Smooth muscle cell (in vitro differentiated cells): ENCODE data around the gene MICAL2. TPM values are rescaled to one million over a fixed set of nuclear protein-coding genes. Genes with fewer than 3 reads are reported as not detected.

Experiments
- DNase-seq: peaks from one replicate; lab custom pipeline; 2025; ENCODE audit not compliant: unreplicated experiment; lab: John Stamatoyannopoulos, UW
- H2AFZ ChIP-seq: fragments of 200-600 bp; sonication (generic); 2 replicates; pipeline ENCODE4 v1.6.0; 2016; ENCODE audit warnings: antibody characterized with exemption, low read depth, mild to moderate bottlenecking
- H3F3A ChIP-seq: fragments of 200-600 bp; sonication (generic); 2 replicates; pipeline ENCODE4 v1.6.0; 2017; ENCODE audit warnings: antibody characterized with exemption, low read depth
- H3K27ac ChIP-seq: fragments of 200-600 bp; sonication (generic); 2 replicates; pipeline ENCODE4 v1.5.1; 2016; ENCODE audit warnings: low read depth, mild to moderate bottlenecking
- H3K27me3 ChIP-seq: fragments of 200-600 bp; sonication (generic); 2 replicates; pipeline ENCODE4 v1.6.1; 2016; ENCODE audit warnings: low read depth, mild to moderate bottlenecking
- H3K36me3 ChIP-seq: fragments of 200-600 bp; sonication (generic); 2 replicates; pipeline ENCODE4 v1.5.1; 2016; ENCODE audit warnings: low read depth
- H3K4me1 ChIP-seq: fragments of 200-600 bp; sonication (generic); 2 replicates; pipeline ENCODE4 v1.5.1; 2016; ENCODE audit warnings: low read depth
- H3K4me2 ChIP-seq: fragments of 200-600 bp; sonication (generic); 2 replicates; pipeline ENCODE4 v1.6.0; 2016; ENCODE audit warnings: mild to moderate bottlenecking
- H3K4me3 ChIP-seq: fragments of 200-600 bp; sonication (generic); 2 replicates; pipeline ENCODE4 v1.5.1; 2016; ENCODE audit warnings: mild to moderate bottlenecking
- H3K79me2 ChIP-seq: fragments of 200-600 bp; sonication (generic); 2 replicates; pipeline ENCODE4 v1.6.0; 2016; ENCODE audit warnings: low read depth, mild to moderate bottlenecking
- H3K9ac ChIP-seq: fragments of 200-600 bp; sonication (generic); 2 replicates; pipeline ENCODE4 v1.6.0; 2016; ENCODE audit warnings: low read depth
- H3K9me3 ChIP-seq: fragments of 200-600 bp; sonication (generic); replicated peaks from 2 replicates; pipeline ENCODE4 v1.5.1; 2016; ENCODE audit warnings: low read depth
- H4K20me1 ChIP-seq: fragments of 200-600 bp; sonication (generic); 2 replicates; pipeline ENCODE4 v1.6.0; 2016; ENCODE audit warnings: low read depth
- CTCF ChIP-seq: fragments of 200-600 bp; sonication (generic); IDR thresholded peaks from 2 replicates; pipeline ENCODE4 v1.5.1; 2017; ENCODE audit warnings: borderline replicate concordance, mild to moderate bottlenecking, antibody characterized with exemption; ENCODE audit not compliant: insufficient read depth, poor library complexity, severe bottlenecking
- WGBS: methylation state at CpG from one replicate; pipeline ENCODE4 v1.1.7; 2016; ENCODE audit warnings: low lambda C conversion rate; 5-methylcytosine and 5-hydroxymethylcytosine counted together
- polyA plus RNA-seq: library from polyadenylated mRNA; unstranded; fragments of >200 nt; fragmentation: Nextera tagmentation; extraction: Ambion mirVana; gene quantifications from 2 replicates; pipeline ENCODE4 v1.2.1, GENCODE V29; 2016
- total RNA-seq: library from RNA; depleted of rRNA; stranded (reverse); fragments of >200 nt; gene quantifications from 2 replicates; pipeline ENCODE4 v1.2.3, GENCODE V29; 2014

Gene MICAL2
- total and polyA plus RNA-seq, 2 experiments from 2014 or later, result 161 to 287 TPM

DNA sequence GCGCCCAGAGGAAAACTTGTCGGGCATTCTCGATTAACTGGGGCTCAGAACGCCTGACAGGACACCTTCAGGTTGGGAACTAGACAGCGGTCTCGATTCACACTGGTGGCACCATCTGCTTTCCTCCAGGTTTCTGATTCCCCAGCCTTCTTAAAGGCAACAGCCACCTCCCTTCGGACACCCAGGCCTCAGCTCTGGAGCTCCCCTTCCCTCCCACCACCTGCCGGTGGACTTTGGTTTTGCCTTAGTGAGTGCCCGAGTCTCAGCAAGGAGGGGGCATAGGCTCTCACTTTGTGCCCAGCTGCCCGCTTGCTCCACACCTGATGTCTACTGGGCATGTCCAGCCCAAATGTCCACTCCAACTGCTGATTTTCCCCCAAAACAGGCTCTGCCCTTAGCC lies 156.6 kb downstream of the MICAL2 start:
- TF ChIP-seq CTCF, result no peak
- no peak overlapping the region for H3K4me3 ChIP-seq
- H3K4me1 ChIP-seq, result peaks cover 3% of the 10 kb centered on the region
- no peaks in the 10 kb centered on the region for H3K79me2 ChIP-seq
- no peaks in the 10 kb centered on the region for H3K36me3 ChIP-seq
- 91% methylated on average over 10 of the region's 10 CpGs for WGBS
- peak overlapping the region; percentile 11 for H3K27ac ChIP-seq
- no peaks in the 10 kb centered on the region for H3K9me3 ChIP-seq
- H3K4me2 ChIP-seq, result no peak overlapping the region
- H3K9ac ChIP-seq, result no peak overlapping the region
- no peaks in the 10 kb centered on the region for H3K27me3 ChIP-seq
- no peaks in the 10 kb centered on the region for H4K20me1 ChIP-seq
- H3F3A ChIP-seq, result peaks cover 17% of the 10 kb centered on the region
- H2AFZ ChIP-seq, result no peak overlapping the region
- DNase-seq, result no peak

DNA sequence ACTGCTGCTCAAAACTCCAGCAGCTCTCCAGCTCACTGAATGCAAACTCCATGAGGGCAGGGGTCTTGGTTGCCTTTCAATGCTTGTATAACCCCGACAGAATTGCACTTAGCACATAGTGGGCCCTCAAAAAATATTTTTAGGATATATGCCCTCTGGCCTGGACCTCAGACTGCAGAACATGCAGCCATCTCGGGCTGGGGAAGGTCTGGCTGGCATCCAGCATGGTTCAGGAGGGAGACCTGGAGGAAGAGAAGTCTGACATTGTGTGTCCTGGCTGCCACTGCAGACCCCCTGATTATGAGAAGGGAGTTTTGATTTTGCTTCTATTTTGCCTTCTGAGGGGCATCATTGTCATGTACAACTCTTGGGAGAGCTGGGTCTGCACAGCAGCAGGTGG lies 157.5 kb downstream of the MICAL2 start:
- Histone ChIP-seq H3K4me1 (no peaks in the 10 kb centered on the region), H2AFZ (no peak overlapping the region), H3K36me3 (no peaks in the 10 kb centered on the region), H3K9me3 (no peaks in the 10 kb centered on the region), H3K27me3 (no peaks in the 10 kb centered on the region), H4K20me1 (no peaks in the 10 kb centered on the region), H3K9ac (no peak overlapping the region), H3K27ac (peak overlapping the region; percentile 66), H3F3A (peaks cover 9% of the 10 kb centered on the region), H3K79me2 (no peaks in the 10 kb centered on the region), H3K4me2 (no peak overlapping the region), H3K4me3 (no peak overlapping the region)
- WGBS, result 97% methylated on average over 2 of the region's 2 CpGs
- no peak for DNase-seq
- no peak for TF ChIP-seq CTCF

DNA sequence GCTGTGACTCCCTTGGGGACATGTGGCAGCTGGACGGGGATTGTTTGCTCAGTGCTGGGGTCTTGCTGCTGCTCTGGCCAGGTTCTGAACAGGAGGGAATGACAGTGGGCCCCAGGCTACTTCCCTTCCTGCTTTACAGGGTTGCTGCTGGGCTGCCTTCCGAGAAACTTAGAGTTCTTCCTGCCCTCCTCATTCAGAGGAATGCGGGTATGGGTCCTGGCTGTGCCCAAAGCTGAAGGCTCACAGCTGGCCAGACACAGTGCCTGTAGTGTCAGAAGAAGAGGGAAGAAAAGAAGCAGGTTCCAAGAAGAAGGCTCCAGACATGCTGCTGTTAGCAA lies 158.7 kb downstream of the MICAL2 start:
- Histone ChIP-seq H3F3A (peaks cover 12% of the 10 kb centered on the region), H3K36me3 (no peaks in the 10 kb centered on the region), H3K9me3 (no peaks in the 10 kb centered on the region), H3K4me2 (peak overlapping the region; percentile 12), H3K79me2 (no peaks in the 10 kb centered on the region), H3K4me1 (no peaks in the 10 kb centered on the region), H4K20me1 (no peaks in the 10 kb centered on the region), H3K4me3 (no peak overlapping the region), H3K27ac (peak overlapping the region; percentile 66), H3K9ac (no peak overlapping the region), H3K27me3 (no peaks in the 10 kb centered on the region), H2AFZ (no peak overlapping the region)
- DNase-seq, result no peak
- TF ChIP-seq CTCF, result no peak
- WGBS, result 16% methylated on average over 3 of the region's 3 CpGs

DNA sequence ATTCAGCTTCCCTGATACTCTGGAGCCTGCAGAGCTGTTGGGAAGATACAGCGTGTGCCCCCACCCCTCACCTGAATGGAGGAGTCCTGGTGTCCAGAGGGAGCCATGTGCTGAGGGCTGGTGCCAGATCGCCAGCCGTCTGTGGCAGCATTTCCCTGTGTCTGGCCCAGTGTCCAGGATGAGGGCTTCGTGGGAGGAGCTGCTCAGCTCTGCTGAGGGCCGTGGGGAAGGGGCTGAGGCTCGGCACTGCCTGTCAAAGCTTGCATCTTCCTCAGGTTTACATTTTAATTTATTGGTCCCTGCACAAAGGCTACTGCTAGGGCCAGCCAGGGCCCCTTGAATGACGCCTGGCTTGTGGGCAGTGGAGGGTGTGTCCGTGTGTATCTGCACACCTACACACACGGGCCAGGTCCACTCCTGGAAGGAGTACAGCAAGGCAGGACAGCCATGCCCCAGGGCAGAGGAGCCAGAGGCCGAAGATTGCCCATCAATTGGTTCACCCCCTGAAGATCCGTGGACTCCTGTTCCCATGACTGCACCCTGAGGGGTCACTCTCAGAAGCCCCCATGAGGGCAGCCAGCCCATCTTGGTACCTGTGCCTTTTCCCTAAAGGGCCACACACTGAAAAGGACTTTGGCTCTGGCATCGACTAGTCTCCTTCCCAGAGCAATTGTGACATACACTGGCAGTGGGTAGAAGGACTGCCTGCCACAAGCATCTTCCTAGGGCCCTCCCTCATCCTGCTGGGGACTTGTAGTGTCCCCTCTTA lies 159.2 kb downstream of the MICAL2 start:
- Histone ChIP-seq H2AFZ (no peak overlapping the region), H3K4me2 (peak overlapping the region; percentile 12), H3K27ac (peak overlapping the region; percentile 66), H3K79me2 (no peaks in the 10 kb centered on the region), H3K4me3 (no peak overlapping the region), H3K27me3 (no peaks in the 10 kb centered on the region), H3F3A (peaks cover 12% of the 10 kb centered on the region), H3K9me3 (no peaks in the 10 kb centered on the region), H3K9ac (no peak overlapping the region), H4K20me1 (no peaks in the 10 kb centered on the region), H3K36me3 (no peaks in the 10 kb centered on the region), H3K4me1 (peaks cover 2% of the 10 kb centered on the region)
- TF ChIP-seq CTCF, result no peak
- no peak for DNase-seq
- 77% methylated on average over 12 of the region's 12 CpGs for WGBS
